Endothelial cell (in vitro differentiated cells): ENCODE measurements around the gene LRRC4. TPM values are rescaled to one million over a fixed set of nuclear protein-coding genes. Genes with fewer than 3 reads are reported as not detected.
A peak's percentile ranks its signal among the peaks of the same experiment; 100 is the strongest.

Experiments used
- DNase-seq: peaks from one replicate; pipeline ENCODE4 v3.0.0; 2021; ENCODE audit warnings: low spot score
- H3K27ac Mint-ChIP-seq: one replicate; pipeline ENCODE4 v1.8.0; 2021; ENCODE audit warnings: mixed read lengths, inconsistent platforms; ENCODE audit not compliant: unreplicated experiment
- H3K27me3 Mint-ChIP-seq: one replicate; pipeline ENCODE4 v1.8.0; 2021; ENCODE audit warnings: mild to moderate bottlenecking, moderate library complexity, mixed read lengths, inconsistent platforms; ENCODE audit not compliant: unreplicated experiment
- H3K36me3 Mint-ChIP-seq: one replicate; pipeline ENCODE4 v1.8.0; 2021; ENCODE audit warnings: mild to moderate bottlenecking, low read depth, mixed read lengths, inconsistent platforms; ENCODE audit not compliant: unreplicated experiment
- H3K4me1 Mint-ChIP-seq: one replicate; pipeline ENCODE4 v1.8.0; 2021; ENCODE audit warnings: mild to moderate bottlenecking, mixed read lengths, inconsistent platforms; ENCODE audit not compliant: unreplicated experiment
- H3K4me3 Mint-ChIP-seq: one replicate; pipeline ENCODE4 v1.8.0; 2021; ENCODE audit warnings: mild to moderate bottlenecking, mixed read lengths, inconsistent platforms; ENCODE audit not compliant: unreplicated experiment
- H3K9me3 Mint-ChIP-seq: one replicate; pipeline ENCODE4 v1.8.0; 2021; ENCODE audit warnings: mixed read lengths, inconsistent platforms; ENCODE audit not compliant: unreplicated experiment
- CTCF ChIP-seq: fragments of 200-600 bp; sonication (generic); IDR thresholded peaks from one replicate; pipeline ENCODE4 v1.5.0; 2021; ENCODE audit warnings: antibody characterized with exemption; ENCODE audit not compliant: unreplicated experiment
- total RNA-seq: library from RNA; stranded (reverse); fragmentation: NEBNext Ultra II Directional; extraction: Animal tissue kit (Norgen Biotek cat#: 25700); gene quantifications from one replicate; pipeline ENCODE4 v1.2.1, GENCODE V29; 2021; ENCODE audit not compliant: unreplicated experiment

The LRRC4 gene
- total RNA-seq, 1 donor from 2014 or later, result 297 TPM

GRCh38 chr7:128019288-128019687, 11.9 kb downstream of the LRRC4 start:
- no peak overlapping the region for H3K4me3 Mint-ChIP-seq

GRCh38 chr7:128017862-128018845, 13.1 kb downstream of the LRRC4 start:
- TF ChIP-seq CTCF, result no peak
- peak overlapping the region; percentile 42 for H3K27ac Mint-ChIP-seq
- H3K4me1 Mint-ChIP-seq, result peaks cover 61% of the 10 kb centered on the region
- peak overlapping the region; percentile 37 for H3K4me3 Mint-ChIP-seq
- no peak for DNase-seq
- peaks cover 62% of the 10 kb centered on the region for H3K36me3 Mint-ChIP-seq
- no peaks in the 10 kb centered on the region for H3K9me3 Mint-ChIP-seq
- peaks cover 31% of the 10 kb centered on the region for H3K27me3 Mint-ChIP-seq

More at GRCh38 chr7:128019288-128019687, 11.9 kb downstream of the LRRC4 start:
- no peak for TF ChIP-seq CTCF
- Mint-ChIP-seq H3K27me3 (peaks cover 34% of the 10 kb centered on the region), H3K9me3 (no peaks in the 10 kb centered on the region), H3K4me1 (peaks cover 73% of the 10 kb centered on the region), H3K27ac (no peak overlapping the region), H3K36me3 (peaks cover 73% of the 10 kb centered on the region)
- DNase-seq, result no peak

- H3K4me1 Mint-ChIP-seq, result peaks cover 59% of the 10 kb centered on the region
These were observed 13.8 kb downstream of the LRRC4 start for GRCh38 chr7:128017460-128017859.

GRCh38 chr7:128014811-128015210, 16.4 kb downstream of the LRRC4 start:
- Mint-ChIP-seq H3K27me3 (peaks cover 20% of the 10 kb centered on the region), H3K36me3 (peaks cover 56% of the 10 kb centered on the region), H3K4me3 (peak overlapping the region; percentile 62), H3K4me1 (peaks cover 57% of the 10 kb centered on the region), H3K27ac (peak overlapping the region; percentile 4), H3K9me3 (no peaks in the 10 kb centered on the region)
- no peak for TF ChIP-seq CTCF
- DNase-seq, result no peak

More at GRCh38 chr7:128017460-128017859, 13.8 kb downstream of the LRRC4 start:
- Mint-ChIP-seq H3K9me3 (no peaks in the 10 kb centered on the region), H3K27ac (no peak overlapping the region), H3K27me3 (peaks cover 27% of the 10 kb centered on the region), H3K36me3 (peaks cover 57% of the 10 kb centered on the region), H3K4me3 (no peak overlapping the region)
- no peak for DNase-seq
- no peak for TF ChIP-seq CTCF
